ENCODE measurements around the gene FBXL4. TPM values are rescaled to one million over a fixed set of nuclear protein-coding genes. Genes with fewer than 3 reads are reported as not detected.

The FBXL4 gene
- total RNA-seq (2014; rRNA removed; shearing (Covaris generic)), result 8.0 and 14.5 TPM in 2 replicates
- 20.9 and 22.2 TPM in 2 replicates for total RNA-seq (2022)
- Bru-seq, nascent RNA, result percentile 89 among the genes with signal in this experiment
- BruChase-seq, experiment 1, labeled RNA remaining after a 6-hour chase, result percentile 83 among the genes with signal in this experiment
- percentile 87 among the genes with signal in this experiment for BruChase-seq, experiment 2, labeled RNA remaining after a 2-hour chase
- long read RNA-seq, full-length matches to known transcripts, result 10 of 25 reads
- long read RNA-seq, partial matches to known transcripts, result 5 of 25 reads
- long read RNA-seq, other reads (novel, unspliced or antisense), result 10 of 25 reads

GRCh38 chr6:98947411-98948292 lies at the start of gene FBXL4:
Gene FBXL4 (minus strand): TSS chr6:98947946. CDS start chr6:98926988, 20,958 bp downstream.
- DNase-seq (ENCODE audit: low spot score), result peak; percentile 83
- Histone ChIP-seq H4K20me1 (ENCODE audit: insufficient read depth, low read length) (peaks cover 3% of the 10 kb centered on the region; the same call in 1 of the 2 replicates), H2AFZ (ENCODE audit: low read length) (peak within 1 kb of the TSS; percentile 83), H3K79me2 (ENCODE audit: insufficient read depth, low read depth, low read length) (peaks cover 46% of the 10 kb centered on the region), H3K4me3 (ENCODE audit: low read depth, low read length, poor library complexity, severe bottlenecking) (peak within 1 kb of the TSS; percentile 83), H3K27ac (ENCODE audit: low read depth, low read length, poor library complexity, severe bottlenecking) (peak within 1 kb of the TSS; percentile 73), H3K4me2 (ENCODE audit: low read length) (peak within 1 kb of the TSS; percentile 81), H3K36me3 (ENCODE audit: insufficient read depth, low read length) (peaks cover 14% of the 10 kb centered on the region), H3K9me2 (ENCODE audit: insufficient read depth, low read length) (no peaks in the 10 kb centered on the region), H3K9me3 (ENCODE audit: low read length) (peaks cover 12% of the 10 kb centered on the region), H3K4me1 (ENCODE audit: insufficient read depth, low read length, poor library complexity, severe bottlenecking) (peaks cover 15% of the 10 kb centered on the region)
- BruUV-seq (replicated peaks), result no TSS peak
- CTCF ChIA-PET (ENCODE audit: unreplicated experiment), result no interaction called here
- POLR2A ChIA-PET, result interaction anchor here (0.5 kb wide), 1 partner anchor 630 kb away, joined by 3 read pairs; no protein-coding TSS in a partner anchor
- TF ChIP-seq CTCF (conservative IDR thresholded peaks at IDR 0.05; ENCODE audit: low read length), result no peak
- no peak for TF ChIP-seq EZH2phosphoT487 (IDR thresholded peaks at IDR 0.05; ENCODE audit: borderline replicate concordance, low read depth, low read length)
- intact Hi-C loops (cut with micrococcal nuclease; ENCODE audit: unreplicated experiment), result loop anchor here (5.0 kb wide), 1 partner anchor 620 kb away; the partner anchor contains the start of gene CCNC

GRCh38 chr6:98995116-98995515 lies 47.4 kb upstream of the FBXL4 start:
- TF ChIP-seq EZH2phosphoT487 (IDR thresholded peaks at IDR 0.05; ENCODE audit: borderline replicate concordance, low read depth, low read length) (no peak), CTCF (conservative IDR thresholded peaks at IDR 0.05; ENCODE audit: low read length) (no peak)
- no TSS peak for BruUV-seq (replicated peaks)

More at GRCh38 chr6:98995116-98995515, 47.4 kb upstream of the FBXL4 start:
- DNase-seq (ENCODE audit: low spot score), result no peak
- H3K36me3 ChIP-seq (ENCODE audit: insufficient read depth, low read length), result no peaks in the 10 kb centered on the region
- peaks cover 4% of the 10 kb centered on the region; the same call in 1 of the 2 replicates for H3K9me2 ChIP-seq (ENCODE audit: insufficient read depth, low read length)
- no peak overlapping the region for H3K4me2 ChIP-seq (ENCODE audit: low read length)
- H3K27ac ChIP-seq (ENCODE audit: low read depth, low read length, poor library complexity, severe bottlenecking), result no peak overlapping the region
- no peaks in the 10 kb centered on the region for H3K79me2 ChIP-seq (ENCODE audit: insufficient read depth, low read depth, low read length)
- no peak overlapping the region for H3K4me3 ChIP-seq (ENCODE audit: low read depth, low read length, poor library complexity, severe bottlenecking)
- ChIA-PET CTCF (ENCODE audit: unreplicated experiment) (no interaction called here), POLR2A (no interaction called here)
- no peaks in the 10 kb centered on the region for H3K9me3 ChIP-seq (ENCODE audit: low read length)
- H4K20me1 ChIP-seq (ENCODE audit: insufficient read depth, low read length), result no peaks in the 10 kb centered on the region
- H2AFZ ChIP-seq (ENCODE audit: low read length), result no peak overlapping the region
- intact Hi-C loops (cut with micrococcal nuclease; ENCODE audit: unreplicated experiment), result no loop called here
- H3K4me1 ChIP-seq (ENCODE audit: insufficient read depth, low read length, poor library complexity, severe bottlenecking), result no peaks in the 10 kb centered on the region
